Measurements from ENCODE around the gene SLC39A11. TPM values are rescaled to one million over a fixed set of nuclear protein-coding genes. Genes with fewer than 3 reads are reported as not detected.

Gene SLC39A11
- total RNA-seq, 1 donor from 2014 or later, result 5.5 TPM

GRCh38 chr17:73119631-73120030 is 27.1 kb upstream of the SLC39A11 start:
- H3K4me2 ChIP-seq, result no peak overlapping the region
- H3K36me3 ChIP-seq, result no peaks in the 10 kb centered on the region
- no peaks in the 10 kb centered on the region for H3K9me3 Mint-ChIP-seq
- H3K4me1 ChIP-seq, result no peaks in the 10 kb centered on the region
- H3K36me3 Mint-ChIP-seq, result no peaks in the 10 kb centered on the region
- H4K20me1 ChIP-seq (ENCODE audit: low read depth), result no peaks in the 10 kb centered on the region
- H3K27me3 ChIP-seq, result no peaks in the 10 kb centered on the region
- H3K4me3 ChIP-seq, result no peak overlapping the region
- H3K27me3 Mint-ChIP-seq (ENCODE audit: insufficient read depth, low read depth), result no peaks in the 10 kb centered on the region
- H3K4me1 Mint-ChIP-seq, result no peaks in the 10 kb centered on the region
- H3K79me2 ChIP-seq (ENCODE audit: low read depth), result no peaks in the 10 kb centered on the region
- no peaks in the 10 kb centered on the region for H3F3A ChIP-seq (ENCODE audit: low read depth)
- H2AFZ ChIP-seq (replicated peaks), result no peak overlapping the region
- no peak overlapping the region for H3K27ac Mint-ChIP-seq
- no peak overlapping the region for H3K27ac ChIP-seq
- H3K9me3 ChIP-seq (ENCODE audit: low read depth), result no peaks in the 10 kb centered on the region
- H3K4me3 Mint-ChIP-seq, result no peak overlapping the region
- TF ChIP-seq EZH2phosphoT487 (IDR thresholded peaks at IDR 0.05) (no peak), CTCF (IDR thresholded peaks at IDR 0.05) (no peak), EZH2 (IDR thresholded peaks at IDR 0.05) (no peak)
- no peak for DNase-seq (ENCODE audit: low spot score)
- no peak overlapping the region for H3K9ac ChIP-seq

- no peak overlapping the region for H3K4me3 Mint-ChIP-seq
Observed at GRCh38 chr17:73118951-73119391, 26.5 kb upstream of the SLC39A11 start.

GRCh38 chr17:73118139-73118538 is 25.7 kb upstream of the SLC39A11 start:
- H3K4me1 Mint-ChIP-seq, result no peaks in the 10 kb centered on the region
- DNase-seq (ENCODE audit: low spot score), result no peak
- peaks cover 2% of the 10 kb centered on the region for H3K9me3 Mint-ChIP-seq
- no peak overlapping the region for H2AFZ ChIP-seq (replicated peaks)
- peak overlapping the region; percentile 50 for H3K27ac Mint-ChIP-seq
- TF ChIP-seq EZH2phosphoT487 (IDR thresholded peaks at IDR 0.05) (no peak), EZH2 (IDR thresholded peaks at IDR 0.05) (no peak), CTCF (IDR thresholded peaks at IDR 0.05) (no peak)
- H3K9me3 ChIP-seq (ENCODE audit: low read depth), result no peaks in the 10 kb centered on the region
- H4K20me1 ChIP-seq (ENCODE audit: low read depth), result no peaks in the 10 kb centered on the region
- H3F3A ChIP-seq (ENCODE audit: low read depth), result no peaks in the 10 kb centered on the region
- no peak overlapping the region for H3K4me2 ChIP-seq
- no peaks in the 10 kb centered on the region for H3K36me3 ChIP-seq
- no peaks in the 10 kb centered on the region for H3K79me2 ChIP-seq (ENCODE audit: low read depth)
- H3K36me3 Mint-ChIP-seq, result no peaks in the 10 kb centered on the region
- H3K9ac ChIP-seq, result no peak overlapping the region
- no peaks in the 10 kb centered on the region for H3K27me3 Mint-ChIP-seq (ENCODE audit: insufficient read depth, low read depth)
- H3K4me3 ChIP-seq, result no peak overlapping the region
- H3K27ac ChIP-seq, result no peak overlapping the region
- no peak overlapping the region for H3K4me3 Mint-ChIP-seq
- no peaks in the 10 kb centered on the region for H3K27me3 ChIP-seq
- no peaks in the 10 kb centered on the region for H3K4me1 ChIP-seq

More at GRCh38 chr17:73118951-73119391, 26.5 kb upstream of the SLC39A11 start:
- DNase-seq (ENCODE audit: low spot score), result no peak
- no peaks in the 10 kb centered on the region for H3K9me3 ChIP-seq (ENCODE audit: low read depth)
- no peaks in the 10 kb centered on the region for H3K27me3 ChIP-seq
- H3K4me3 ChIP-seq, result no peak overlapping the region
- H3K36me3 ChIP-seq, result no peaks in the 10 kb centered on the region
- Mint-ChIP-seq H3K4me1 (no peaks in the 10 kb centered on the region), H3K27ac (no peak overlapping the region), H3K36me3 (no peaks in the 10 kb centered on the region), H3K27me3 (ENCODE audit: insufficient read depth, low read depth) (no peaks in the 10 kb centered on the region), H3K9me3 (no peaks in the 10 kb centered on the region)
- no peaks in the 10 kb centered on the region for H3F3A ChIP-seq (ENCODE audit: low read depth)
- TF ChIP-seq EZH2 (IDR thresholded peaks at IDR 0.05), result no peak
- TF ChIP-seq CTCF (IDR thresholded peaks at IDR 0.05), result no peak
- TF ChIP-seq EZH2phosphoT487 (IDR thresholded peaks at IDR 0.05), result no peak
- H3K27ac ChIP-seq, result no peak overlapping the region
- no peaks in the 10 kb centered on the region for H3K79me2 ChIP-seq (ENCODE audit: low read depth)
- no peak overlapping the region for H3K9ac ChIP-seq
- H4K20me1 ChIP-seq (ENCODE audit: low read depth), result no peaks in the 10 kb centered on the region
- no peaks in the 10 kb centered on the region for H3K4me1 ChIP-seq
- no peak overlapping the region for H3K4me2 ChIP-seq
- H2AFZ ChIP-seq (replicated peaks), result no peak overlapping the region
